Inferior parietal cortex (tissue), 1 donor: ENCODE measurements around the gene LRRC10B.

Experiments used
- DNase-seq: peaks from one replicate; pipeline ENCODE4 v3.0.0-alpha.2; 2016; ENCODE audit errors: extremely low spot score

Gene LRRC10B

GRCh38 chr11:61531044-61531443 is 22.5 kb downstream of the LRRC10B start:
- no peak for DNase-seq

- no peak for DNase-seq
Observed at GRCh38 chr11:61532134-61533038, 23.8 kb downstream of the LRRC10B start.

- no peak for DNase-seq
Observed at GRCh38 chr11:61533039-61533375, 24.5 kb downstream of the LRRC10B start.

- no peak for DNase-seq
Observed at GRCh38 chr11:61533401-61533800, 24.9 kb downstream of the LRRC10B start.

GRCh38 chr11:61534025-61534932 is 25.7 kb downstream of the LRRC10B start:
- DNase-seq: no peak

GRCh38 chr11:61534933-61535839 is 26.6 kb downstream of the LRRC10B start:
- no peak for DNase-seq

- no peak for DNase-seq
Observed at GRCh38 chr11:61535998-61536675, 27.6 kb downstream of the LRRC10B start.

- no peak for DNase-seq
Observed at GRCh38 chr11:61536676-61537270, 28.2 kb downstream of the LRRC10B start.

- no peak for DNase-seq
Observed at GRCh38 chr11:61537326-61537725, 28.8 kb downstream of the LRRC10B start.

- no peak for DNase-seq
Observed at GRCh38 chr11:61538636-61538961, 30.1 kb downstream of the LRRC10B start.

- no peak for DNase-seq
Observed at GRCh38 chr11:61539006-61539405, 30.5 kb downstream of the LRRC10B start.

GRCh38 chr11:61539831-61540357 is 31.3 kb downstream of the LRRC10B start:
- no peak for DNase-seq

- DNase-seq: no peak
Observed at GRCh38 chr11:61540528-61540927, 32.0 kb downstream of the LRRC10B start.

GRCh38 chr11:61541598-61541997 is 33.0 kb downstream of the LRRC10B start:
- no peak for DNase-seq

GRCh38 chr11:61542024-61542461 is 33.5 kb downstream of the LRRC10B start:
- no peak for DNase-seq

GRCh38 chr11:61542705-61543104 is 34.2 kb downstream of the LRRC10B start:
- no peak for DNase-seq

- no peak for DNase-seq
Observed at GRCh38 chr11:61543606-61544306, 35.2 kb downstream of the LRRC10B start.

- no peak for DNase-seq
Observed at GRCh38 chr11:61544466-61544865, 35.9 kb downstream of the LRRC10B start.

GRCh38 chr11:61545341-61545740 is 36.8 kb downstream of the LRRC10B start:
- DNase-seq: no peak

- DNase-seq: no peak
Observed at GRCh38 chr11:61545921-61546320, 37.4 kb downstream of the LRRC10B start.
